Chondrocyte (in vitro differentiated cells): ENCODE results near the gene KCNQ1. TPM values are rescaled to one million over a fixed set of nuclear protein-coding genes. Genes with fewer than 3 reads are reported as not detected.

Source experiments
- DNase-seq: peaks from one replicate; pipeline ENCODE4 v3.0.0; 2021; ENCODE audit warnings: mixed read lengths, low spot score
- H3K27ac Mint-ChIP-seq: one replicate; pipeline ENCODE4 v1.8.0; 2021; ENCODE audit warnings: mild to moderate bottlenecking, moderate library complexity, mixed read lengths; ENCODE audit not compliant: unreplicated experiment
- H3K27me3 Mint-ChIP-seq: 2 replicates; pipeline ENCODE4 v1.8.0; 2021; ENCODE audit warnings: low read depth, mixed read lengths
- H3K36me3 Mint-ChIP-seq: 2 replicates; pipeline ENCODE4 v1.8.0; 2021; ENCODE audit warnings: low read depth, mixed read lengths
- H3K4me1 Mint-ChIP-seq: 2 replicates; pipeline ENCODE4 v1.8.0; 2021; ENCODE audit warnings: low read depth, mild to moderate bottlenecking, mixed read lengths
- H3K4me3 Mint-ChIP-seq: one replicate; pipeline ENCODE4 v1.8.0; 2021; ENCODE audit warnings: mild to moderate bottlenecking, moderate library complexity, mixed read lengths; ENCODE audit not compliant: unreplicated experiment
- H3K9me3 Mint-ChIP-seq: 2 replicates; pipeline ENCODE4 v1.8.0; 2021; ENCODE audit warnings: low read depth, mixed read lengths
- total RNA-seq: library from RNA; stranded (reverse); gene quantifications from 3 replicates; pipeline ENCODE4 v1.2.1, GENCODE V29; 2021
- TF ChIP-seq, protein P1 (sequence below): fragments of 200-600 bp; sonication (generic); IDR thresholded peaks from 2 replicates; pipeline ENCODE4 v1.5.0; 2021; ENCODE audit warnings: antibody characterized with exemption, mild to moderate bottlenecking, moderate library complexity

The KCNQ1 gene
- total RNA-seq, 1 donor from 2014 or later: not detected

DNA sequence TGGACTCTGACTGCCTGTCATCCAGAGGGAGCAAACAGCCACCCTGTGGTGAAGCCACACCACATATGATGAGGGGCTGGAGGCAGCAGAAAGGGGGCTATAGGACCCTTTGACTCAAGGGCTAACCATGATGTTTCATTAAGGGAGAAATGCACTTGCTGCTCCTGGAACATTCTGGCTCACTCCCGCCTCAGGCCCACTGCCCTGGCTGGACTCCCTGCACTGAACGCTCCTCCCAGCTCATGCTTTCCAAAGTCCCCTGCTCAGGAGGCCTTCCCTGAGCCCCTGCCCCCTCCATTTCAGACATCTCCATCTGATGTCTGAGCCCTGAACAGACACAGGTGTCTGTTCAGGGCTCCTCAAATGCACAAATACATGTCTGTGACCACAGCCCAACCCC lies 371.7 kb downstream of the KCNQ1 start:
- TF ChIP-seq, protein P1, sequence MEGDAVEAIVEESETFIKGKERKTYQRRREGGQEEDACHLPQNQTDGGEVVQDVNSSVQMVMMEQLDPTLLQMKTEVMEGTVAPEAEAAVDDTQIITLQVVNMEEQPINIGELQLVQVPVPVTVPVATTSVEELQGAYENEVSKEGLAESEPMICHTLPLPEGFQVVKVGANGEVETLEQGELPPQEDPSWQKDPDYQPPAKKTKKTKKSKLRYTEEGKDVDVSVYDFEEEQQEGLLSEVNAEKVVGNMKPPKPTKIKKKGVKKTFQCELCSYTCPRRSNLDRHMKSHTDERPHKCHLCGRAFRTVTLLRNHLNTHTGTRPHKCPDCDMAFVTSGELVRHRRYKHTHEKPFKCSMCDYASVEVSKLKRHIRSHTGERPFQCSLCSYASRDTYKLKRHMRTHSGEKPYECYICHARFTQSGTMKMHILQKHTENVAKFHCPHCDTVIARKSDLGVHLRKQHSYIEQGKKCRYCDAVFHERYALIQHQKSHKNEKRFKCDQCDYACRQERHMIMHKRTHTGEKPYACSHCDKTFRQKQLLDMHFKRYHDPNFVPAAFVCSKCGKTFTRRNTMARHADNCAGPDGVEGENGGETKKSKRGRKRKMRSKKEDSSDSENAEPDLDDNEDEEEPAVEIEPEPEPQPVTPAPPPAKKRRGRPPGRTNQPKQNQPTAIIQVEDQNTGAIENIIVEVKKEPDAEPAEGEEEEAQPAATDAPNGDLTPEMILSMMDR: no peak
- no peak overlapping the region for H3K27ac Mint-ChIP-seq
- peaks cover 5% of the 10 kb centered on the region for H3K36me3 Mint-ChIP-seq
- peak; percentile 63 for DNase-seq
- H3K27me3 Mint-ChIP-seq: peaks cover 4% of the 10 kb centered on the region
- H3K9me3 Mint-ChIP-seq: peaks cover 16% of the 10 kb centered on the region
- H3K4me3 Mint-ChIP-seq: no peak overlapping the region
- peaks cover 38% of the 10 kb centered on the region for H3K4me1 Mint-ChIP-seq

DNA sequence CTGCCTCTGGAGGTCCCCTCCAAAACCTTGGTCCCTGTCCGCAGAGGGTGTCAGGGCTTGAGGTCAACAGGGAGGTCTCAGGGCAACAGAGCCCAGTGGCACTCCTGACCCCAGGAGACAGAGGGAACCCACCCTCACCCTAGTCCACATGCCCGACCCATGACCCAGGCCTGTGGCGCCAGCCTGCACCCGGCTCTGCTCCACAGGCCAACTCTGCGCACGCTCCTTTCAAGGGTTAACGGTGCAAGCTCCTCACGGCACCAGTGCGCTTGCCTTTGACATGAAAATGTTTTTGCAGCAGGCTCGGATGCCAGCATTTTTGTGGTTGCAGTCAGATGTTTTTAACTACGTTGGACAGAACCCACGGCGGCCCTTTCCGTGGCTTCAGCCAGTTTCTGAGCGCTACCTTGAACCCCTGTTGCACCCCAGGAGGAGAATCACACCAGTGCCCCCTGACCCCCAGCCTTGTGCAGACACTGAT lies 372.2 kb downstream of the KCNQ1 start:
- TF ChIP-seq, protein P1: no peak
- Mint-ChIP-seq H3K27ac (peak overlapping the region; percentile 85), H3K36me3 (peaks cover 7% of the 10 kb centered on the region), H3K27me3 (peaks cover 4% of the 10 kb centered on the region), H3K4me1 (peaks cover 36% of the 10 kb centered on the region), H3K9me3 (peaks cover 20% of the 10 kb centered on the region), H3K4me3 (no peak overlapping the region)
- peak; percentile 57 for DNase-seq

DNA sequence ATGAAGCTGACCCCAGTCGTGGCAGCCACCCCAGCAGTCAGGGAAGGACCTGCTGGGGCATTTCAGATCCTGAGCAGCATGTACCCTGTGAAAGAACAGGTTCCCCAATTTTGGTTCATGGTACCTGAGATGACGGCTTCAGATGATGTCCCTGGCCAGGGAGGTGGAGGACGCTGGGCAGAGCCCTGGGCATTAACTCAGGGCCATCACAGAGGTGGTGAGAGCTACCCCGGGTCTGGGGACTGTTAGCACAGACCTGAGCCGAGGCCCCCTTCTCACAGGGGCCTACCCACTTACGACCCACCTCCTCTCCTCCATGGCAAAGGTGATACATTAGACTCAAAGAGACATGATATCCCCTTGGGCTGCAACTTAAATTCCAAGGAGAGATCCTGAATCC lies 372.6 kb downstream of the KCNQ1 start:
- Mint-ChIP-seq H3K27ac (peak overlapping the region; percentile 85), H3K27me3 (peaks cover 4% of the 10 kb centered on the region), H3K4me3 (no peak overlapping the region)

DNA sequence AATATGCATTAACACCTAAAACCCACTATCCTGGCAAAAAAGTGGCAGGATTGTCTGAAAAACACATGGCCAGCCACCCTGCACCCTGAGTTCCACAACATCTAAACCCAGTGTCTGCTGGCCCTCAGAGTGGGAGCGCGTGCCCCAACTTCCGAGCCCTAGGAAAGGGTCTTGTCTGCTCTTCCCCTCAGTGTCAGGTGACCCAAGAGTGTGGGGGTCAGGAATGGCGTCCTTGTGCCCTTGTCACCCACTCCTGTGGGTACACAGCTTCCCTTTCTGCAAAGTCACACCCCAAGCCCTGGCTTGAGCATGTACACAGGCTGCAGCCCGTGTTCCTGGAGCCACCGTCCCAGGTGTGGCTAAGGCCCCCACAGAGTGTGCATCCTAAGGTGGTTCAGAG lies 373.2 kb downstream of the KCNQ1 start:
- peaks cover 17% of the 10 kb centered on the region for H3K36me3 Mint-ChIP-seq

More for the DNA sequence above, 372.6 kb downstream of the KCNQ1 start:
- H3K4me1 Mint-ChIP-seq: peaks cover 32% of the 10 kb centered on the region
- TF ChIP-seq, protein P1: no peak
- H3K9me3 Mint-ChIP-seq: peaks cover 23% of the 10 kb centered on the region
- no peak for DNase-seq
- peaks cover 11% of the 10 kb centered on the region for H3K36me3 Mint-ChIP-seq

DNA sequence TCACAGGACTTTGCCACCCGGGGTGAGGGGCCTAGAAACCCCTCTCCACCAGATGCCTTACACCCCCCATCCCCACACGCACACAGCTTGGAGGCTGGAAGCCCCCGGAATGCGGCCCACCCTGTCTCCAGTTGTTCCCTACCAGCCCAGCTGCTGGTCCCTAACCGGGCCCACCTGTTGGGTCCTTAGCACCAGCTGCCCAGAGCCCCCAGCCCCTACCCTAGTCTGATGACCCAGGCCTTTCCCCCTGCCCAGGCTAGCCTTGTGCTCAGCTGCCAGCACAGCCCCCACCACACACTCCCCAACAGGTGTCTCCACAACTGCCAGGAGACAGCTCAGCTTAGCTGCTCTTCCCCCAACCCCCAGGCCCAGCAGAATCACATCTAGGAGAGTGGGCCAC lies 373.7 kb downstream of the KCNQ1 start:
- DNase-seq: no peak
- peaks cover 21% of the 10 kb centered on the region for H3K4me1 Mint-ChIP-seq
- H3K36me3 Mint-ChIP-seq: peaks cover 21% of the 10 kb centered on the region
- no peak overlapping the region for H3K4me3 Mint-ChIP-seq
- H3K27me3 Mint-ChIP-seq: peaks cover 3% of the 10 kb centered on the region
- H3K27ac Mint-ChIP-seq: no peak overlapping the region
- H3K9me3 Mint-ChIP-seq: peaks cover 34% of the 10 kb centered on the region
- TF ChIP-seq, protein P1: no peak

More for the DNA sequence above, 373.2 kb downstream of the KCNQ1 start:
- Mint-ChIP-seq H3K4me1 (peaks cover 26% of the 10 kb centered on the region), H3K27ac (no peak overlapping the region), H3K9me3 (peaks cover 29% of the 10 kb centered on the region), H3K27me3 (peaks cover 4% of the 10 kb centered on the region), H3K4me3 (no peak overlapping the region)
- no peak for DNase-seq
- TF ChIP-seq, protein P1: no peak
